BJ (cell line): ENCODE data around the gene PIAS1. TPM values are rescaled to one million over a fixed set of nuclear protein-coding genes. Genes with fewer than 3 reads are reported as not detected.

Experiments used
- CTCF ChIA-PET: fragments of 350-600 bp; formaldehyde crosslinking; extraction: SDS; loops from one replicate; lab custom pipeline; 2021; ENCODE audit warnings: antibody characterized with exemption, inconsistent platforms; lab: Yijun Ruan, JAX
- POLR2A ChIA-PET: fragments of 300-600 bp; sonication (Branson Sonifier 250); formaldehyde crosslinking; extraction: SDS; loops from one replicate; lab custom pipeline; 2021; ENCODE audit warnings: antibody characterized with exemption; lab: Charles Lee
- DNase-seq: peaks from one replicate; pipeline ENCODE4 v3.0.0-alpha.2; 2011; ENCODE audit warnings: low read depth
- H3K27me3 ChIP-seq: 2 replicates; pipeline ENCODE4 v1.6.0; 2011; ENCODE audit warnings: low read length; ENCODE audit not compliant: control insufficient read depth, insufficient read depth
- H3K36me3 ChIP-seq: 2 replicates; pipeline ENCODE4 v1.5.1; 2011; ENCODE audit warnings: low read length; ENCODE audit not compliant: control insufficient read depth, insufficient read depth
- H3K4me3 ChIP-seq: 2 replicates; pipeline ENCODE4 v1.5.1; 2011; ENCODE audit warnings: low read depth, mild to moderate bottlenecking, control low read depth, low read length
- polyA plus RNA-seq: library from polyadenylated mRNA; depleted of rRNA; stranded (reverse); fragments of >200 nt; gene quantifications from 2 replicates; pipeline ENCODE4 v1.2.3, GENCODE V29; 2011
- TF ChIP-seq, protein P1 (sequence below): IDR thresholded peaks from 2 replicates; pipeline ENCODE4 v1.5.1; 2011; ENCODE audit warnings: low read depth, mild to moderate bottlenecking, control low read depth, inconsistent platforms, low read length, moderate library complexity; ENCODE audit not compliant: insufficient read depth

The PIAS1 gene
- polyA plus RNA-seq, 1 experiment, result 37.4 TPM

DNA sequence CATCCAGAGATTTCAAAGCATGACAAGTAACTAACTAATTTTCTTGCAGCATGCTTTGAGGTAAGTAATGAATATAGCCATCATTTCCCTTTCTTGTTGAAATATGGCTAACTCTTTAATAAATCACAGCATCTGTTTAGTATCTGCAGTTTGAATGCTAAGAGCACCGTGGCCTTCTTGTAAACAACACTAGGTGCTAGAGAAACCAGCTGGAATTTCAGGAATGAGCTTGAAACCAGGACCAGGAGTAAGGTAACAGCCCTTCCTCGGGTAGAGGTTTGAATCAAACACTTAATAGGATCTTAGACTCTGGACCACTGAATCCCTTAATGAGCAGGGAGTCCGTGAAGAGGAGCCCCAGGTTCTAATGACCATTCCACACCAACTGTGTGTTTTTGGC lies 137.4 kb downstream of the PIAS1 start:
- POLR2A ChIA-PET, result no interaction called here
- no peak for DNase-seq
- TF ChIP-seq, protein P1, sequence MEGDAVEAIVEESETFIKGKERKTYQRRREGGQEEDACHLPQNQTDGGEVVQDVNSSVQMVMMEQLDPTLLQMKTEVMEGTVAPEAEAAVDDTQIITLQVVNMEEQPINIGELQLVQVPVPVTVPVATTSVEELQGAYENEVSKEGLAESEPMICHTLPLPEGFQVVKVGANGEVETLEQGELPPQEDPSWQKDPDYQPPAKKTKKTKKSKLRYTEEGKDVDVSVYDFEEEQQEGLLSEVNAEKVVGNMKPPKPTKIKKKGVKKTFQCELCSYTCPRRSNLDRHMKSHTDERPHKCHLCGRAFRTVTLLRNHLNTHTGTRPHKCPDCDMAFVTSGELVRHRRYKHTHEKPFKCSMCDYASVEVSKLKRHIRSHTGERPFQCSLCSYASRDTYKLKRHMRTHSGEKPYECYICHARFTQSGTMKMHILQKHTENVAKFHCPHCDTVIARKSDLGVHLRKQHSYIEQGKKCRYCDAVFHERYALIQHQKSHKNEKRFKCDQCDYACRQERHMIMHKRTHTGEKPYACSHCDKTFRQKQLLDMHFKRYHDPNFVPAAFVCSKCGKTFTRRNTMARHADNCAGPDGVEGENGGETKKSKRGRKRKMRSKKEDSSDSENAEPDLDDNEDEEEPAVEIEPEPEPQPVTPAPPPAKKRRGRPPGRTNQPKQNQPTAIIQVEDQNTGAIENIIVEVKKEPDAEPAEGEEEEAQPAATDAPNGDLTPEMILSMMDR, result no peak
- Histone ChIP-seq H3K27me3 (no peaks in the 10 kb centered on the region), H3K4me3 (no peak overlapping the region), H3K36me3 (peaks cover 2% of the 10 kb centered on the region; the same call in 1 of the 2 replicates)
- CTCF ChIA-PET, result interaction anchor here (1.0 to 1.3 kb wide), 2 partner anchors 11 to 39 kb away, joined by 3 to 4 read pairs; no protein-coding TSS in a partner anchor

DNA sequence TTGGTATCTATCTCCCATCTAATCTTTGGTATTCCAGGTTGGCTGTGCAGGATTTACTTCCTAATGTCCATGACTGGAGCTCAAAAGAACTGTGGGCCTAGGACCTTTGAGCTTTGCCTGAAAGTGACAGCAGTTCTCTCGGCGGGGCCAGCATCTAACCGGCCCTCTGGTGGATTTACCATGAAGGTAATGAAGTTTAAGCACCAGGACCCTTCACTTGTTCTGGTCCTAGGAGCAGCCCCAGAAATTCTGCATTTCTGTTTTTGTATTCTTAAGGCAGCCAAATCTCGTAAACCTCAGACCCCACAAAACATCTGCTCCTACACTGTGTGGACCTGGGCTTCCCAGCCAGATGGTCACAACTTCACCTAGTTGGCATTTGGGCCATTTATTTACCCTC lies 138.0 kb downstream of the PIAS1 start:
- TF ChIP-seq, protein P1, result no peak
- ChIA-PET CTCF (interaction anchor here (1.0 to 3.9 kb wide), 3 partner anchors 12 to 18 kb away, joined by 3 to 14 read pairs (median 4); no protein-coding TSS in a partner anchor), POLR2A (no interaction called here)
- H3K27me3 ChIP-seq, result no peaks in the 10 kb centered on the region
- H3K36me3 ChIP-seq, result peaks cover 2% of the 10 kb centered on the region; the same call in 1 of the 2 replicates
- H3K4me3 ChIP-seq, result no peak overlapping the region
- no peak for DNase-seq

DNA sequence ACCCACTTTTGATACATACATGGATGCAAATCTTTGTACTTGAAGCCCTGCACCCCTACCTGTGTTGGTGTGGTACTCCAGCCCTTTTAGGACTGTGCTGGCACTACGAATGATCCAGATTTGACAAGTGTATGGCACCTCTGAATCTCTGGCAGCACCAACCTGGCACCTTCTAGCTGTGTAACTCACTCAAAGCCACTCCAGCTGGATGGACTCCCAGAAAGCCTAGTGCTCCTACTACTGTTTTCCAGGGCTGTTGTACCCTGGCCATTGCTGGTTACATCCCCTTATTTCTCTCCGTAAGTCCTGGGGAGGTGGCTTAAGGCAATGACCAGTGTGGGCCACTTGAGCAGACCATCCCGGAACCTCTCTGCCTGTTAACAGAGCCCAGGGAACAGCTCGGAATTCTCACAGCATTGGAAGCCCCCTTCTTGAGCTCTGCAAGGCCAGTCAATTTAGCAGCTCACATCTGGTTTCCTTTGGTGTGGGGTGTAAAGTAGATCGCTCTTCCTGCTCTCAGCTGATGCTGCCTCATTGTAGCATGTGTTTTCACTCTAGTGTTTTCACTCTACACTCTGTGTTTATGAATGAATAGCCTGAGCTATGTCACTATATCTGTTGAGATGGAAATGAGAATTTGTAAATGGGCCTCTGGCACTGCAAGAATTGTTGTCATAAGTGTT lies 138.8 kb downstream of the PIAS1 start:
- no peak overlapping the region for H3K4me3 ChIP-seq
- H3K27me3 ChIP-seq, result no peaks in the 10 kb centered on the region
- DNase-seq, result no peak
- peaks cover 2% of the 10 kb centered on the region for H3K36me3 ChIP-seq
- CTCF ChIA-PET, result interaction anchor here (1.2 to 3.9 kb wide), 2 partner anchors 11 to 17 kb away, joined by 3 to 14 read pairs; no protein-coding TSS in a partner anchor
- POLR2A ChIA-PET, result no interaction called here
- TF ChIP-seq, protein P1, result no peak

DNA sequence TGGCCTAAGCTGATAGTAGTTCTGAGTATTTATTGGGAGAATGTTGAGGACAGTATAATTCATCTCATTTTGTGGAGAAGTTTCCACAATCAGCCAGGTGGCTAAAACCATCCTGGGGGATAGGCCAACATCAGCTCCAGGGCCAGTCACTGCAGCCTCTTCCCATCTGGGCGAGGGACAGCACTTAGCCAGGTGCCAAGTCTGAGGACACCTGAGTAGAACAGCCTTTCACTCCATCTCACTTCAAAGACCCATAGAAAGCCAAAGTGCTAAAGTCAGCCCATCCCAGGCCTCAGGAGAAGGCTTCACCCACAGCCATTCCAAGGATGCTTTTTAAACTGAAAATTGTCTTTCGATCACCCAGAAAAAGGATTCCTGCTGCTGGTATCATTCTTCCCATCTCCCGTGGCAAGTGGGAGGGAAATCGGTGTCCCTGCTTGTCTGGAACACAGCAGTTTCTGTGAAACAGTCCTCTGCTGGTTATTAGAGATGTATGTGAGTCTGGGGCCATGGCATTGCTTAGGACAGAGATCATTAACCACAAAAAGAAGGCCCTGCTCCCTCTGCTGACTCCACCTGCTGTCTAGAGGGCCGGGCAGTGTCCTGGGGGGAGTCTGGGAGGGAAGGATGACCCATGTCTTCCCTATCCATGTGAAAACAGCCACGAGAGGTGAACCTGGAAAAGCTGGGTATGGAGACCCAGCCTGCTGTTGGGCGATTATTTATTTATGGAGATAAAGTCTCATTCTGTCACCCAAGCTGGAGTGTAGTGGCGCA lies 141.4 kb downstream of the PIAS1 start:
- ChIA-PET POLR2A (interaction anchor here (0.6 kb wide), 1 partner anchor 33 kb away, joined by 8 read pairs; no protein-coding TSS in a partner anchor), CTCF (interaction anchor here (0.6 to 3.9 kb wide), 6 partner anchors 8 to 584 kb away, joined by 3 to 14 read pairs (median 5); no protein-coding TSS in a partner anchor)
- peaks cover 2% of the 10 kb centered on the region for H3K36me3 ChIP-seq
- DNase-seq, result no peak
- H3K27me3 ChIP-seq, result no peaks in the 10 kb centered on the region
- TF ChIP-seq, protein P1, result no peak
- H3K4me3 ChIP-seq, result no peak overlapping the region
